Measurements from ENCODE around the gene NDUFAF7.

DNA sequence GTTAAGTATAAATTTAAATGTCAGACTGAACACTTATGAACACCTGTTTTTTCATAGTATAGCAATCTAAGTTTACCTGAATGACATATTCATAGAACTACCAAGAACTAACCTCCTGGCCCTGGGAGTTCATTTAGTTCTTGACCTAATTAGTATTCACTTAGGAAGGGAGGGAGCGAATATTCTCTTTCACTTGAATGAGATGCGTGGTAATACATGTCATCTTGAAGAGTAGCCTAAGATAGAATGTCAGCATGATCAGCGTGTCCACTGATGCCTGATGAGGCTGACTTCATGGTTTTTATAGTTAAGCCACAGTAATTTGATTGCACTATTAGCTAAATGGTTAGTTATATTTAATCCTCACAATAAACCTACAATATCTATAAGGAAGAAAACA lies 13.3 kb downstream of the NDUFAF7 start:
- TF ChIP-seq EZH2 (IDR thresholded peaks at IDR 0.05; ENCODE audit: low read depth): no peak
- TF ChIP-seq, protein P1, sequence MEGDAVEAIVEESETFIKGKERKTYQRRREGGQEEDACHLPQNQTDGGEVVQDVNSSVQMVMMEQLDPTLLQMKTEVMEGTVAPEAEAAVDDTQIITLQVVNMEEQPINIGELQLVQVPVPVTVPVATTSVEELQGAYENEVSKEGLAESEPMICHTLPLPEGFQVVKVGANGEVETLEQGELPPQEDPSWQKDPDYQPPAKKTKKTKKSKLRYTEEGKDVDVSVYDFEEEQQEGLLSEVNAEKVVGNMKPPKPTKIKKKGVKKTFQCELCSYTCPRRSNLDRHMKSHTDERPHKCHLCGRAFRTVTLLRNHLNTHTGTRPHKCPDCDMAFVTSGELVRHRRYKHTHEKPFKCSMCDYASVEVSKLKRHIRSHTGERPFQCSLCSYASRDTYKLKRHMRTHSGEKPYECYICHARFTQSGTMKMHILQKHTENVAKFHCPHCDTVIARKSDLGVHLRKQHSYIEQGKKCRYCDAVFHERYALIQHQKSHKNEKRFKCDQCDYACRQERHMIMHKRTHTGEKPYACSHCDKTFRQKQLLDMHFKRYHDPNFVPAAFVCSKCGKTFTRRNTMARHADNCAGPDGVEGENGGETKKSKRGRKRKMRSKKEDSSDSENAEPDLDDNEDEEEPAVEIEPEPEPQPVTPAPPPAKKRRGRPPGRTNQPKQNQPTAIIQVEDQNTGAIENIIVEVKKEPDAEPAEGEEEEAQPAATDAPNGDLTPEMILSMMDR (conservative IDR thresholded peaks at IDR 0.05): no peak

Measured in PC-9 (cell line).